Activated CD4-positive, alpha-beta T cell treated with anti-CD3 and anti-CD28 coated beads, Interleukin-2, amount 10 ng/mL, durations not matched to agents 7 days and 5 days (primary cell): ENCODE data around the gene PCED1A. TPM values are rescaled to one million over a fixed set of nuclear protein-coding genes. Genes with fewer than 3 reads are reported as not detected.

Experiments used
- CTCF ChIA-PET: fragments of 350-600 bp; sonication (Branson Sonifier 250); formaldehyde crosslinking; loops from one replicate; lab custom pipeline; 2021; ENCODE audit warnings: antibody characterized with exemption; lab: Charles Lee
- POLR2A ChIA-PET: fragments of 350-600 bp; sonication (Branson Sonifier 250); formaldehyde crosslinking; loops from one replicate; lab custom pipeline; 2021; ENCODE audit warnings: antibody characterized with exemption; lab: Charles Lee
- DNase-seq: peaks from one replicate; pipeline ENCODE4 v3.0.0-alpha.2; 2020
- H3K27ac Mint-ChIP-seq: one replicate; pipeline ENCODE4 v1.8.0; 2021; ENCODE audit warnings: mild to moderate bottlenecking, moderate library complexity, mixed read lengths
- H3K27me3 Mint-ChIP-seq: one replicate; pipeline ENCODE4 v1.8.0; 2021; ENCODE audit warnings: mixed read lengths
- H3K36me3 Mint-ChIP-seq: one replicate; pipeline ENCODE4 v1.8.0; 2021; ENCODE audit warnings: low read depth, mixed read lengths
- H3K4me1 Mint-ChIP-seq: one replicate; pipeline ENCODE4 v1.8.0; 2021; ENCODE audit warnings: mixed read lengths
- H3K4me3 Mint-ChIP-seq: one replicate; pipeline ENCODE4 v1.8.0; 2021; ENCODE audit warnings: mild to moderate bottlenecking, moderate library complexity, mixed read lengths
- H3K9me3 Mint-ChIP-seq: one replicate; pipeline ENCODE4 v1.8.0; 2021; ENCODE audit warnings: mixed read lengths
- total RNA-seq, 2 experiments: library from RNA; stranded (reverse); gene quantifications; one replicate each; pipeline ENCODE4 v1.2.3, GENCODE V29; 2021

Gene PCED1A
- total RNA-seq, 2 experiments from 2014 or later: 22.6 to 23.9 TPM

- no peak overlapping the region for H3K4me3 Mint-ChIP-seq
Observed at GRCh38 chr20:2798095-2798805, 42.2 kb downstream of the PCED1A start.

GRCh38 chr20:2797136-2797983 is 43.1 kb downstream of the PCED1A start:
- H3K27ac Mint-ChIP-seq: no peak overlapping the region
- H3K4me3 Mint-ChIP-seq: no peak overlapping the region
- peaks cover 1% of the 10 kb centered on the region for H3K36me3 Mint-ChIP-seq
- H3K9me3 Mint-ChIP-seq: no peaks in the 10 kb centered on the region
- ChIA-PET CTCF (interaction anchor here (0.9 to 2.2 kb wide), 2 partner anchors 12 to 45 kb away, joined by 3 to 7 read pairs; no protein-coding TSS in a partner anchor), POLR2A (no interaction called here)
- peaks cover 20% of the 10 kb centered on the region for H3K4me1 Mint-ChIP-seq
- H3K27me3 Mint-ChIP-seq: peaks cover 45% of the 10 kb centered on the region
- DNase-seq: no peak

More at GRCh38 chr20:2798095-2798805, 42.2 kb downstream of the PCED1A start:
- no peak overlapping the region for H3K27ac Mint-ChIP-seq
- peaks cover 47% of the 10 kb centered on the region for H3K27me3 Mint-ChIP-seq
- peaks cover 20% of the 10 kb centered on the region for H3K4me1 Mint-ChIP-seq
- H3K9me3 Mint-ChIP-seq: no peaks in the 10 kb centered on the region
- POLR2A ChIA-PET: no interaction called here
- H3K36me3 Mint-ChIP-seq: peaks cover 3% of the 10 kb centered on the region
- CTCF ChIA-PET: interaction anchor here (0.6 to 0.9 kb wide), 2 partner anchors 13 to 104 kb away, joined by 3 read pairs; no protein-coding TSS in a partner anchor
- DNase-seq: no peak

- no peak overlapping the region for H3K4me3 Mint-ChIP-seq
- no peaks in the 10 kb centered on the region for H3K9me3 Mint-ChIP-seq
- ChIA-PET POLR2A (no interaction called here), CTCF (interaction anchor here (2.2 kb wide), 1 partner anchor 43 kb away, joined by 7 read pairs; no protein-coding TSS in a partner anchor)
- peaks cover 15% of the 10 kb centered on the region for H3K4me1 Mint-ChIP-seq
- DNase-seq: no peak
- H3K36me3 Mint-ChIP-seq: peaks cover 1% of the 10 kb centered on the region
- H3K27ac Mint-ChIP-seq: no peak overlapping the region
- H3K27me3 Mint-ChIP-seq: peaks cover 38% of the 10 kb centered on the region
Observed at GRCh38 chr20:2796011-2796660, 44.3 kb downstream of the PCED1A start.

DNA sequence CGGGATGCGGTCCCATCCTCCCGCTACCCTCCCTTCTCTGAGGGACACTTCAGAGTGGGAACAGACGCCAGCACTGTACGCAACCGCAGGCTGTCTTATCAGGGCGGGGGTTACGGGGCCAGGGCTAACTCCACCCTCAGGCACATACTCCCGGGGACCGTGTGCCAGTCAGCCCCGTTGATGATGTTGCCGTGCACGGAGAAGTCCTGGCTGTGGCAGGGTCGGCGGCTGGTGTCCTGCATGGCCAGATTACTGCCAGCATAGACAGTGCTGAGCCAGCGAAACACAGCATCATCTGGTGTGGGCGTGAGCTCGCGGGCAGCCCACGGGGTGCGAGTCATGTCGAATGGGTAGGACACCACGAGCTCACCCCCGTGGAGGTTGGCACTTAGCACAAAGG is 45.0 kb downstream of the PCED1A start:
- H3K27me3 Mint-ChIP-seq: peaks cover 32% of the 10 kb centered on the region
- POLR2A ChIA-PET: no interaction called here
- no peak for DNase-seq
- H3K4me1 Mint-ChIP-seq: peaks cover 10% of the 10 kb centered on the region
- H3K4me3 Mint-ChIP-seq: no peak overlapping the region
- H3K36me3 Mint-ChIP-seq: no peaks in the 10 kb centered on the region
- no peak overlapping the region for H3K27ac Mint-ChIP-seq
- H3K9me3 Mint-ChIP-seq: no peaks in the 10 kb centered on the region
- CTCF ChIA-PET: interaction anchor here (2.2 kb wide), 1 partner anchor 43 kb away, joined by 7 read pairs; no protein-coding TSS in a partner anchor

DNA sequence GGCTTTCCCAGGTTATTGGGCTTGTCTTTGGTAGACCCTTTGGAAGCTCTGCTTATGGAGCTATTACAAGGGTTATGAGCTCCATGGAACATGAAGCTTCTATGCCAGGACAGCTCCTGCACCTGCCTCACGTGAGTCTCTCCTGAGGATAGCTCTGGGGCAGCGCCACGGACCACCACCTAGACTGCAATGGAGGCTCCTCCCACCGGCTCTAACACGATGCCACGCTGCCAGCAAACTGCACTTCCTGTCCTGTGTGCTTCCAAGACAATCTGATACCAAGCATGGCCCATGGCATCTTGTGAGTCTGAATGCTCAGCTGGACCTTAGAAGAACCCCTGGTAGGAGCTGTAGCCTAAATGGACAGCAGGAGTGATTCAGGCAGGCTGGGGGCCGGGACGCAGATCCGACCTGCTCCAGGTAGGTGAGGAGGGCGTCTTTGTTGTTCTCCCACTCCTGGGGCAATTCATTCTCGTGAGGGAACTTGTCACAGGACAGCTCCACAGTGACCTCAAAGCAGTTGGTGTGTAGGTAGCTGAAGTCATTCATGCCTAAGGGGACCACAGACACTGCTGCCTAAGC is 45.5 kb downstream of the PCED1A start:
- no peaks in the 10 kb centered on the region for H3K9me3 Mint-ChIP-seq
- CTCF ChIA-PET: interaction anchor here (0.7 to 1.0 kb wide), 2 partner anchors 9 to 525 kb away, joined by 3 to 4 read pairs; no protein-coding TSS in a partner anchor
- no peak overlapping the region for H3K27ac Mint-ChIP-seq
- no peak overlapping the region for H3K4me3 Mint-ChIP-seq
- peaks cover 8% of the 10 kb centered on the region for H3K4me1 Mint-ChIP-seq
- peaks cover 32% of the 10 kb centered on the region for H3K27me3 Mint-ChIP-seq
- DNase-seq: no peak
- POLR2A ChIA-PET: no interaction called here
- H3K36me3 Mint-ChIP-seq: no peaks in the 10 kb centered on the region

- POLR2A ChIA-PET: no interaction called here
- no peaks in the 10 kb centered on the region for H3K9me3 Mint-ChIP-seq
- peaks cover 2% of the 10 kb centered on the region for H3K4me1 Mint-ChIP-seq
- no peak overlapping the region for H3K4me3 Mint-ChIP-seq
- peaks cover 25% of the 10 kb centered on the region for H3K27me3 Mint-ChIP-seq
- no peaks in the 10 kb centered on the region for H3K36me3 Mint-ChIP-seq
- DNase-seq: no peak
- CTCF ChIA-PET: interaction anchor here (0.7 to 1.0 kb wide), 2 partner anchors 9 to 526 kb away, joined by 3 to 4 read pairs; no protein-coding TSS in a partner anchor
- H3K27ac Mint-ChIP-seq: no peak overlapping the region
Observed at GRCh38 chr20:2794202-2794748, 46.2 kb downstream of the PCED1A start.

DNA sequence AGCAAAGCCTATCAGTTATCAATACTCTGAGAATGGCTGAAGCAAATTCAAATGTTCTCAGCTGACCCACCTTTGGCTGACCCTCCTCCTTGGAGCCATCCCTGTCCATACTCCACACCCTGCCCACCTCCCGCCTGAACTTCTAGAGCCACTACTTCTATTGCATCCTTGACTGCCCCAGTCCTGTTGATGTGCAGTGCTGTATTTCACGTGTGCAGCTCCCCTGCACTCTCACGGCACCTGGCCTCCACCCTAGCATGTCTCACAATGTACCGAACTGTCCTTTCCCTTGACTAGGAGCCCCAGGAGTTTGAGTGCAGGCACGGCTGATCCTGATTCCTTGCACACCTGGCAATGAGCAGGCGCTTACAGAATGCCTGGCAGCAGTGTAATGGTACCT is 47.0 kb downstream of the PCED1A start:
- POLR2A ChIA-PET: no interaction called here
- Mint-ChIP-seq H3K27me3 (peaks cover 18% of the 10 kb centered on the region), H3K36me3 (no peaks in the 10 kb centered on the region), H3K27ac (no peak overlapping the region), H3K4me1 (peaks cover 2% of the 10 kb centered on the region), H3K4me3 (no peak overlapping the region), H3K9me3 (no peaks in the 10 kb centered on the region)
- CTCF ChIA-PET: no interaction called here
- DNase-seq: no peak

Other genes starting within 250 kb of the PCED1A start
- gene NOP56, start 188.0 kb downstream of the PCED1A start, total RNA-seq: 100 to 1,000 TPM; 382 to 387 TPM
- gene IDH3B, start 176.4 kb downstream of the PCED1A start, total RNA-seq: 100 to 1,000 TPM; 100 to 103 TPM
- under 1 TPM; 0.27 to 0.64 TPM for gene EBF4, start 147.9 kb downstream of the PCED1A start, total RNA-seq
- under 1 TPM in 1 of 2 experiments, not detected in 1; 0.12 TPM for gene CPXM1, start 40.0 kb downstream of the PCED1A start, total RNA-seq
- not detected for gene C20orf141, start 25.7 kb downstream of the PCED1A start, total RNA-seq
- not detected for gene TMEM239, start 24.3 kb downstream of the PCED1A start, total RNA-seq
- gene VPS16, start 90 bp upstream of the PCED1A start, total RNA-seq: 10 to 100 TPM; 49.7 to 54.9 TPM
- 10 to 100 TPM; 66.4 to 83.9 TPM for gene PTPRA, start 32.8 kb upstream of the PCED1A start, total RNA-seq
- gene GNRH2, start 203.0 kb upstream of the PCED1A start, total RNA-seq: 1 to 10 TPM; 1.2 to 2.0 TPM
- gene MRPS26, start 205.4 kb upstream of the PCED1A start, total RNA-seq: 10 to 100 TPM; 30.6 to 37.2 TPM
- not detected for gene OXT, start 231.0 kb upstream of the PCED1A start, total RNA-seq
- gene AVP, start 244.1 kb upstream of the PCED1A start, total RNA-seq: not detected